H9 (cell line): ENCODE measurements around the gene B3GNT3. TPM values are rescaled to one million over a fixed set of nuclear protein-coding genes. Genes with fewer than 3 reads are reported as not detected.

Experiments used
- DNase-seq: peaks from one replicate; pipeline ENCODE4 v3.0.0-alpha.2; 2017
- H2AFZ ChIP-seq: one replicate; pipeline ENCODE4 v1.6.1; 2013; ENCODE audit warnings: mild to moderate bottlenecking, low read length, control low read depth, moderate library complexity
- H2AK5ac ChIP-seq: 2 replicates; pipeline ENCODE4 v1.6.1; 2013; ENCODE audit warnings: low read length, control low read depth, mixed read lengths; ENCODE audit not compliant: insufficient read length
- H2BK120ac ChIP-seq: one replicate; pipeline ENCODE4 v1.6.1; 2013; ENCODE audit warnings: low read depth, mild to moderate bottlenecking, low read length, control low read depth, inconsistent platforms; ENCODE audit not compliant: poor library complexity, severe bottlenecking
- H2BK12ac ChIP-seq: 2 replicates; pipeline ENCODE4 v1.6.1; 2013; ENCODE audit warnings: low read length, control low read depth, mixed read lengths, low read depth; ENCODE audit not compliant: insufficient read length
- H2BK15ac ChIP-seq: 2 replicates; pipeline ENCODE4 v1.6.1; 2013; ENCODE audit warnings: low read depth, low read length, control low read depth
- H2BK20ac ChIP-seq: one replicate; pipeline ENCODE4 v1.6.1; 2013; ENCODE audit warnings: low read depth, mild to moderate bottlenecking, low read length, control low read depth, inconsistent platforms; ENCODE audit not compliant: poor library complexity, severe bottlenecking
- H2BK5ac ChIP-seq: 2 replicates; pipeline ENCODE4 v1.6.1; 2013; ENCODE audit warnings: low read length, control low read depth, mixed read lengths; ENCODE audit not compliant: insufficient read length
- H3K14ac ChIP-seq: 2 replicates; pipeline ENCODE4 v1.6.1; 2013; ENCODE audit warnings: low read length, control low read depth; ENCODE audit not compliant: insufficient read depth
- H3K18ac ChIP-seq: 2 replicates; pipeline ENCODE4 v1.6.1; 2013; ENCODE audit warnings: low read depth, mild to moderate bottlenecking, mixed read lengths, low read length, control low read depth; ENCODE audit not compliant: insufficient read length
- H3K23ac ChIP-seq: 2 replicates; pipeline ENCODE4 v1.6.1; 2013; ENCODE audit warnings: low read length, control low read depth, mixed read lengths, low read depth; ENCODE audit not compliant: insufficient read length
- H3K23me2 ChIP-seq: 2 replicates; pipeline ENCODE4 v1.6.1; 2013; ENCODE audit warnings: low read depth, mild to moderate bottlenecking, mixed read lengths, low read length, control low read depth; ENCODE audit not compliant: insufficient read length, poor library complexity, severe bottlenecking
- H3K27ac ChIP-seq: 2 replicates; pipeline ENCODE4 v1.5.1; 2013; ENCODE audit warnings: low read length, control low read depth, mixed read lengths, low read depth; ENCODE audit not compliant: insufficient read length
- H3K27me3 ChIP-seq: 2 replicates; pipeline ENCODE4 v1.6.1; 2013; ENCODE audit warnings: low read length, control low read depth, inconsistent platforms; ENCODE audit not compliant: insufficient read depth
- H3K4ac ChIP-seq: 2 replicates; pipeline ENCODE4 v1.6.1; 2013; ENCODE audit warnings: low read depth, mild to moderate bottlenecking, control low read depth, inconsistent platforms, low read length, moderate library complexity
- H3K4me1 ChIP-seq: 2 replicates; pipeline ENCODE4 v1.6.1; 2013; ENCODE audit warnings: low read length, control low read depth, inconsistent platforms; ENCODE audit not compliant: insufficient read depth
- H3K4me2 ChIP-seq: 2 replicates; pipeline ENCODE4 v1.6.1; 2013; ENCODE audit warnings: low read length, control low read depth, mixed read lengths; ENCODE audit not compliant: insufficient read length, insufficient read depth
- H3K56ac ChIP-seq: 2 replicates; pipeline ENCODE4 v1.6.1; 2013; ENCODE audit warnings: low read depth, mild to moderate bottlenecking, mixed read lengths, low read length, control low read depth; ENCODE audit not compliant: insufficient read length
- H3K79me1 ChIP-seq: 2 replicates; pipeline ENCODE4 v1.6.1; 2013; ENCODE audit warnings: low read depth, mild to moderate bottlenecking, moderate library complexity, low read length, control low read depth, inconsistent platforms; ENCODE audit not compliant: insufficient read depth, poor library complexity, severe bottlenecking
- H3K79me2 ChIP-seq: 2 replicates; pipeline ENCODE4 v1.6.1; 2013; ENCODE audit warnings: low read length, control low read depth, inconsistent platforms; ENCODE audit not compliant: insufficient read depth
- H3K9ac ChIP-seq: 2 replicates; pipeline ENCODE4 v1.6.1; 2013; ENCODE audit warnings: low read length, control low read depth, mixed read lengths; ENCODE audit not compliant: insufficient read length; ENCODE audit errors: extremely low read depth
- H3K9me3 ChIP-seq: one replicate; pipeline ENCODE4 v1.6.1; 2013; ENCODE audit warnings: low read depth, low read length, inconsistent platforms; ENCODE audit not compliant: control insufficient read depth
- H3T11ph ChIP-seq: one replicate; pipeline ENCODE4 v1.6.1; 2013; ENCODE audit warnings: mild to moderate bottlenecking, low read length, control low read depth, inconsistent platforms
- H4K20me1 ChIP-seq: one replicate; pipeline ENCODE4 v1.6.1; 2013; ENCODE audit not compliant: control insufficient read depth, insufficient read length, insufficient read depth
- H4K5ac ChIP-seq: 2 replicates; pipeline ENCODE4 v1.6.1; 2013; ENCODE audit warnings: low read depth, mild to moderate bottlenecking, mixed read lengths, low read length, control low read depth; ENCODE audit not compliant: insufficient read length
- H4K8ac ChIP-seq: replicated peaks from 2 replicates; pipeline ENCODE4 v1.6.1; 2013; ENCODE audit warnings: low read length, control low read depth, mixed read lengths, low read depth; ENCODE audit not compliant: insufficient read length
- H4K91ac ChIP-seq: 2 replicates; pipeline ENCODE4 v1.6.1; 2013; ENCODE audit warnings: low read depth, mild to moderate bottlenecking, moderate library complexity, mixed read lengths, low read length, control low read depth; ENCODE audit not compliant: insufficient read length
- H3K27ac Mint-ChIP-seq, 3 experiments: 2 replicates in 2 of 3; 3 replicates in 1 of 3; pipeline ENCODE4 v1.8.0; 2020 to 2021; ENCODE audit warnings: mixed read lengths in 3 of 3, mild to moderate bottlenecking in 1 of 3, moderate library complexity in 1 of 3
- H3K27me3 Mint-ChIP-seq: 2 replicates; pipeline ENCODE4 v1.8.0; 2021; ENCODE audit warnings: low read depth, mild to moderate bottlenecking, moderate library complexity, mixed read lengths
- H3K36me3 Mint-ChIP-seq, 3 experiments: 2 replicates in 2 of 3; 3 replicates in 1 of 3; pipeline ENCODE4 v1.8.0; 2020 to 2021; ENCODE audit warnings: low read depth in 3 of 3, mixed read lengths in 3 of 3; ENCODE audit not compliant: insufficient read depth in 1 of 3
- H3K4me1 Mint-ChIP-seq, 2 experiments: 2 replicates each; pipeline ENCODE4 v1.8.0; 2020; ENCODE audit warnings: mixed read lengths in 2 of 2
- H3K4me3 Mint-ChIP-seq, 2 experiments: 2 replicates in 1 of 2; 3 replicates in 1 of 2; pipeline ENCODE4 v1.8.0; 2020 to 2021; ENCODE audit warnings: mild to moderate bottlenecking in 2 of 2, mixed read lengths in 2 of 2, moderate library complexity in 1 of 2
- H3K9me3 Mint-ChIP-seq, 2 experiments: 2 replicates in 1 of 2; 3 replicates in 1 of 2; pipeline ENCODE4 v1.8.0; 2020; ENCODE audit warnings: mild to moderate bottlenecking in 2 of 2, mixed read lengths in 2 of 2, moderate library complexity in 1 of 2
- CTCF ChIP-seq: fragments of 200-600 bp; sonication (generic); conservative IDR thresholded peaks from 3 replicates; pipeline ENCODE4 v1.8.0; 2021; ENCODE audit warnings: antibody characterized with exemption, mild to moderate bottlenecking
- WGBS: extraction: QIAGEN DNeasy Blood & Tissue Kit; methylation state at CpG from one replicate; pipeline ENCODE4 v1.1.7; 2013; ENCODE audit warnings: missing lambda C conversion rate, low lambda C conversion rate, mixed read lengths; ENCODE audit not compliant: insufficient read length; ENCODE audit errors: extremely low coverage; 5-methylcytosine and 5-hydroxymethylcytosine counted together
- total RNA-seq: library from RNA; stranded (reverse); gene quantifications from 2 replicates; pipeline ENCODE4 v1.2.1, GENCODE V29; 2021

Gene B3GNT3
- total RNA-seq, 1 experiment from 2014 or later = 0.96 TPM

- Histone ChIP-seq H2BK20ac (no peak overlapping the region), H3K9ac (no peak overlapping the region), H2BK12ac (no peak overlapping the region), H3K9me3 (no peaks in the 10 kb centered on the region), H4K91ac (no peak overlapping the region), H3K79me2 (no peaks in the 10 kb centered on the region), H3K79me1 (no peaks in the 10 kb centered on the region), H3K27ac (no peak overlapping the region), H3K14ac (no peak overlapping the region), H3K27me3 (no peaks in the 10 kb centered on the region; the same call in 1 of the 2 replicates), H3K23me2 (peaks cover 12% of the 10 kb centered on the region), H2BK120ac (no peak overlapping the region), H3T11ph (no peak overlapping the region), H2AFZ (no peak overlapping the region), H2AK5ac (no peak overlapping the region), H2BK5ac (no peak overlapping the region), H3K4me2 (peak overlapping the region; percentile 53), H4K5ac (no peak overlapping the region), H4K8ac (no peak overlapping the region), H3K18ac (no peak overlapping the region), H3K56ac (no peak overlapping the region), H2BK15ac (no peak overlapping the region), H3K4me1 (no peaks in the 10 kb centered on the region), H4K20me1 (no peaks in the 10 kb centered on the region), H3K4ac (no peak overlapping the region), H3K23ac (no peak overlapping the region)
- no peak for TF ChIP-seq CTCF
- peak overlapping the region; percentile 67 to 84; a peak in 3 of 5 replicates for H3K4me3 Mint-ChIP-seq
- no peak for DNase-seq
- no peaks in the 10 kb centered on the region for H3K36me3 Mint-ChIP-seq
- H3K4me1 Mint-ChIP-seq = peaks cover 2 to 14% of the 10 kb centered on the region in 2 experiments; a peak in 3 of 4 replicates
- H3K27me3 Mint-ChIP-seq = peaks cover 31% of the 10 kb centered on the region
- whole genome bisulfite sequencing = no CpG with 5 or more reads among the region's 6 CpGs
- H3K9me3 Mint-ChIP-seq = no peaks in the 10 kb centered on the region
- H3K27ac Mint-ChIP-seq = no peak overlapping the region
Measured at GRCh38 chr19:17796013-17796837, 1.3 kb downstream of the B3GNT3 start.
